HepG2 (cell line): ENCODE measurements around the gene OTOP2. TPM values are rescaled to one million over a fixed set of nuclear protein-coding genes. Genes with fewer than 3 reads are reported as not detected.

Experiments used
- ARNT ChIP-seq: fragments of 450-650 bp; IDR thresholded peaks from 2 replicates; pipeline ENCODE4 v1.6.1; 2017
- ZNF451 ChIP-seq: sonication (generic); formaldehyde crosslinking; IDR thresholded peaks from 2 replicates; pipeline ENCODE4 v1.5.0; 2020; ENCODE audit warnings: mild to moderate bottlenecking, missing genetic modification reagents
- ZNF7 ChIP-seq: IDR thresholded peaks from 2 replicates; pipeline ENCODE4 v1.6.1; 2016; ENCODE audit warnings: missing biosample characterization, missing genetic modification reagents
- ZSCAN12 ChIP-seq: sonication (generic); formaldehyde crosslinking; IDR thresholded peaks from 2 replicates; pipeline ENCODE4 v1.9.0; 2021; ENCODE audit warnings: mild to moderate bottlenecking, missing genetic modification reagents
- polyA plus RNA-seq, 8 experiments: library from polyadenylated mRNA; depleted of rRNA in 3 of 8; stranded (reverse) in 7 of 8; unstranded in 1 of 8; fragments of >200 nt; fragmentation: Illumina TruSeq in 4 of 8; extraction: Trizol in 4 of 8; gene quantifications; 2 replicates each; pipeline versions ENCODE4 v1.2.1 to v1.2.3, GENCODE V29; 2011 to 2016; ENCODE audit warnings: low read depth in 4 of 8, missing spikeins in 1 of 8, mixed read lengths in 1 of 8; ENCODE audit not compliant: insufficient read depth in 1 of 8
- total RNA-seq, 5 experiments: library from RNA; depleted of rRNA; stranded (reverse); fragments of >200 nt; fragmentation: Illumina TruSeq; extraction: Trizol; gene quantifications; 2 replicates each; pipeline ENCODE4 v1.2.3, GENCODE V29; 2016; ENCODE audit warnings: low read depth in 1 of 5
- TF ChIP-seq, protein P1 (sequence below): sonication (generic); formaldehyde crosslinking; IDR thresholded peaks from 2 replicates; pipeline ENCODE4 v1.5.1; 2020; ENCODE audit warnings: mild to moderate bottlenecking, missing genetic modification reagents, moderate library complexity
- TF ChIP-seq, protein P2 (sequence below), 2 experiments: fragments of 450-650 bp in 1 of 2; sonication (generic) in 1 of 2; formaldehyde crosslinking in 1 of 2; IDR thresholded peaks; 2 replicates each; pipeline versions ENCODE4 v1.6.1 to v1.8.0; 2016 to 2022; ENCODE audit warnings: antibody characterized with exemption in 1 of 2, mild to moderate bottlenecking in 1 of 2, missing genetic modification reagents in 1 of 2
- TF ChIP-seq, protein P3 (sequence below): sonication (generic); formaldehyde crosslinking; IDR thresholded peaks from 2 replicates; pipeline ENCODE4 v1.5.0; 2020; ENCODE audit warnings: mild to moderate bottlenecking, missing genetic modification reagents, borderline replicate concordance
- TF ChIP-seq, protein P4 (sequence below): IDR thresholded peaks from 2 replicates; pipeline ENCODE4 v1.4.0; 2020; ENCODE audit warnings: mild to moderate bottlenecking, missing genetic modification reagents

OTOP2 gene
- total and polyA plus RNA-seq, 2 of the 13 experiments (the other 11 are each of a cell fraction or from before 2014, with no cell fraction given): not detected

- TF ChIP-seq, protein P1, sequence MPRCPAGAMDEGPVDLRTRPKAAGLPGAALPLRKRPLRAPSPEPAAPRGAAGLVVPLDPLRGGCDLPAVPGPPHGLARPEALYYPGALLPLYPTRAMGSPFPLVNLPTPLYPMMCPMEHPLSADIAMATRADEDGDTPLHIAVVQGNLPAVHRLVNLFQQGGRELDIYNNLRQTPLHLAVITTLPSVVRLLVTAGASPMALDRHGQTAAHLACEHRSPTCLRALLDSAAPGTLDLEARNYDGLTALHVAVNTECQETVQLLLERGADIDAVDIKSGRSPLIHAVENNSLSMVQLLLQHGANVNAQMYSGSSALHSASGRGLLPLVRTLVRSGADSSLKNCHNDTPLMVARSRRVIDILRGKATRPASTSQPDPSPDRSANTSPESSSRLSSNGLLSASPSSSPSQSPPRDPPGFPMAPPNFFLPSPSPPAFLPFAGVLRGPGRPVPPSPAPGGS (CRISPR knock-in tag): peak; percentile 41; the same call in 1 of the 2 replicates
- TF ChIP-seq ZSCAN12 (CRISPR knock-in tag): no peak
- TF ChIP-seq, protein P2, sequence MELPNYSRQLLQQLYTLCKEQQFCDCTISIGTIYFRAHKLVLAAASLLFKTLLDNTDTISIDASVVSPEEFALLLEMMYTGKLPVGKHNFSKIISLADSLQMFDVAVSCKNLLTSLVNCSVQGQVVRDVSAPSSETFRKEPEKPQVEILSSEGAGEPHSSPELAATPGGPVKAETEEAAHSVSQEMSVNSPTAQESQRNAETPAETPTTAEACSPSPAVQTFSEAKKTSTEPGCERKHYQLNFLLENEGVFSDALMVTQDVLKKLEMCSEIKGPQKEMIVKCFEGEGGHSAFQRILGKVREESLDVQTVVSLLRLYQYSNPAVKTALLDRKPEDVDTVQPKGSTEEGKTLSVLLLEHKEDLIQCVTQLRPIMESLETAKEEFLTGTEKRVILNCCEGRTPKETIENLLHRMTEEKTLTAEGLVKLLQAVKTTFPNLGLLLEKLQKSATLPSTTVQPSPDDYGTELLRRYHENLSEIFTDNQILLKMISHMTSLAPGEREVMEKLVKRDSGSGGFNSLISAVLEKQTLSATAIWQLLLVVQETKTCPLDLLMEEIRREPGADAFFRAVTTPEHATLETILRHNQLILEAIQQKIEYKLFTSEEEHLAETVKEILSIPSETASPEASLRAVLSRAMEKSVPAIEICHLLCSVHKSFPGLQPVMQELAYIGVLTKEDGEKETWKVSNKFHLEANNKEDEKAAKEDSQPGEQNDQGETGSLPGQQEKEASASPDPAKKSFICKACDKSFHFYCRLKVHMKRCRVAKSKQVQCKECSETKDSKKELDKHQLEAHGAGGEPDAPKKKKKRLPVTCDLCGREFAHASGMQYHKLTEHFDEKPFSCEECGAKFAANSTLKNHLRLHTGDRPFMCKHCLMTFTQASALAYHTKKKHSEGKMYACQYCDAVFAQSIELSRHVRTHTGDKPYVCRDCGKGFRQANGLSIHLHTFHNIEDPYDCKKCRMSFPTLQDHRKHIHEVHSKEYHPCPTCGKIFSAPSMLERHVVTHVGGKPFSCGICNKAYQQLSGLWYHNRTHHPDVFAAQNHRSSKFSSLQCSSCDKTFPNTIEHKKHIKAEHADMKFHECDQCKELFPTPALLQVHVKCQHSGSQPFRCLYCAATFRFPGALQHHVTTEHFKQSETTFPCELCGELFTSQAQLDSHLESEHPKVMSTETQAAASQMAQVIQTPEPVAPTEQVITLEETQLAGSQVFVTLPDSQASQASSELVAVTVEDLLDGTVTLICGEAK (IDR thresholded peaks at IDR 0.05): no peak
- TF ChIP-seq, protein P2 (CRISPR knock-in tag; IDR thresholded peaks at IDR 0.05): no peak
- TF ChIP-seq ZNF451: peak; percentile 44; the same call in 1 of the 2 replicates
- TF ChIP-seq, protein P3, sequence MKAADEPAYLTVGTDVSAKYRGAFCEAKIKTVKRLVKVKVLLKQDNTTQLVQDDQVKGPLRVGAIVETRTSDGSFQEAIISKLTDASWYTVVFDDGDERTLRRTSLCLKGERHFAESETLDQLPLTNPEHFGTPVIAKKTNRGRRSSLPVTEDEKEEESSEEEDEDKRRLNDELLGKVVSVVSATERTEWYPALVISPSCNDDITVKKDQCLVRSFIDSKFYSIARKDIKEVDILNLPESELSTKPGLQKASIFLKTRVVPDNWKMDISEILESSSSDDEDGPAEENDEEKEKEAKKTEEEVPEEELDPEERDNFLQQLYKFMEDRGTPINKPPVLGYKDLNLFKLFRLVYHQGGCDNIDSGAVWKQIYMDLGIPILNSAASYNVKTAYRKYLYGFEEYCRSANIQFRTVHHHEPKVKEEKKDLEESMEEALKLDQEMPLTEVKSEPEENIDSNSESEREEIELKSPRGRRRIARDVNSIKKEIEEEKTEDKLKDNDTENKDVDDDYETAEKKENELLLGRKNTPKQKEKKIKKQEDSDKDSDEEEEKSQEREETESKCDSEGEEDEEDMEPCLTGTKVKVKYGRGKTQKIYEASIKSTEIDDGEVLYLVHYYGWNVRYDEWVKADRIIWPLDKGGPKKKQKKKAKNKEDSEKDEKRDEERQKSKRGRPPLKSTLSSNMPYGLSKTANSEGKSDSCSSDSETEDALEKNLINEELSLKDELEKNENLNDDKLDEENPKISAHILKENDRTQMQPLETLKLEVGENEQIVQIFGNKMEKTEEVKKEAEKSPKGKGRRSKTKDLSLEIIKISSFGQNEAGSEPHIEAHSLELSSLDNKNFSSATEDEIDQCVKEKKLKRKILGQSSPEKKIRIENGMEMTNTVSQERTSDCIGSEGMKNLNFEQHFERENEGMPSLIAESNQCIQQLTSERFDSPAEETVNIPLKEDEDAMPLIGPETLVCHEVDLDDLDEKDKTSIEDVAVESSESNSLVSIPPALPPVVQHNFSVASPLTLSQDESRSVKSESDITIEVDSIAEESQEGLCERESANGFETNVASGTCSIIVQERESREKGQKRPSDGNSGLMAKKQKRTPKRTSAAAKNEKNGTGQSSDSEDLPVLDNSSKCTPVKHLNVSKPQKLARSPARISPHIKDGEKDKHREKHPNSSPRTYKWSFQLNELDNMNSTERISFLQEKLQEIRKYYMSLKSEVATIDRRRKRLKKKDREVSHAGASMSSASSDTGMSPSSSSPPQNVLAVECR (CRISPR knock-in tag): no peak
- TF ChIP-seq ZNF7 (CRISPR knock-in tag): no peak
- TF ChIP-seq, protein P4, sequence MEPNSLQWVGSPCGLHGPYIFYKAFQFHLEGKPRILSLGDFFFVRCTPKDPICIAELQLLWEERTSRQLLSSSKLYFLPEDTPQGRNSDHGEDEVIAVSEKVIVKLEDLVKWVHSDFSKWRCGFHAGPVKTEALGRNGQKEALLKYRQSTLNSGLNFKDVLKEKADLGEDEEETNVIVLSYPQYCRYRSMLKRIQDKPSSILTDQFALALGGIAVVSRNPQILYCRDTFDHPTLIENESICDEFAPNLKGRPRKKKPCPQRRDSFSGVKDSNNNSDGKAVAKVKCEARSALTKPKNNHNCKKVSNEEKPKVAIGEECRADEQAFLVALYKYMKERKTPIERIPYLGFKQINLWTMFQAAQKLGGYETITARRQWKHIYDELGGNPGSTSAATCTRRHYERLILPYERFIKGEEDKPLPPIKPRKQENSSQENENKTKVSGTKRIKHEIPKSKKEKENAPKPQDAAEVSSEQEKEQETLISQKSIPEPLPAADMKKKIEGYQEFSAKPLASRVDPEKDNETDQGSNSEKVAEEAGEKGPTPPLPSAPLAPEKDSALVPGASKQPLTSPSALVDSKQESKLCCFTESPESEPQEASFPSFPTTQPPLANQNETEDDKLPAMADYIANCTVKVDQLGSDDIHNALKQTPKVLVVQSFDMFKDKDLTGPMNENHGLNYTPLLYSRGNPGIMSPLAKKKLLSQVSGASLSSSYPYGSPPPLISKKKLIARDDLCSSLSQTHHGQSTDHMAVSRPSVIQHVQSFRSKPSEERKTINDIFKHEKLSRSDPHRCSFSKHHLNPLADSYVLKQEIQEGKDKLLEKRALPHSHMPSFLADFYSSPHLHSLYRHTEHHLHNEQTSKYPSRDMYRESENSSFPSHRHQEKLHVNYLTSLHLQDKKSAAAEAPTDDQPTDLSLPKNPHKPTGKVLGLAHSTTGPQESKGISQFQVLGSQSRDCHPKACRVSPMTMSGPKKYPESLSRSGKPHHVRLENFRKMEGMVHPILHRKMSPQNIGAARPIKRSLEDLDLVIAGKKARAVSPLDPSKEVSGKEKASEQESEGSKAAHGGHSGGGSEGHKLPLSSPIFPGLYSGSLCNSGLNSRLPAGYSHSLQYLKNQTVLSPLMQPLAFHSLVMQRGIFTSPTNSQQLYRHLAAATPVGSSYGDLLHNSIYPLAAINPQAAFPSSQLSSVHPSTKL: no peak
- TF ChIP-seq ARNT: no peak
These were observed 4.4 kb upstream of the OTOP2 start (continued) for GRCh38 chr17:74919440-74920305.
